Thyroid gland (tissue), 4 donors: Measurements from ENCODE around the gene MAPK10.

ENCODE experiments used
- POLR2A ChIP-seq, 2 donors: fragments of 450-650 bp; IDR thresholded peaks; one replicate each; pipeline ENCODE4 v1.6.1; 2017; ENCODE audit warnings: antibody characterized with exemption in 2 of 2, mild to moderate bottlenecking in 2 of 2, moderate library complexity in 1 of 2
- TF ChIP-seq, protein P1 (sequence below), 6 experiments: fragments of 200-600 bp in 3 of 6; fragments of 450-650 bp in 3 of 6; sonication (generic) in 3 of 6; IDR thresholded peaks; one replicate each; pipeline ENCODE4 v1.5.1; 2016 to 2019; ENCODE audit warnings: antibody characterized with exemption in 6 of 6, mild to moderate bottlenecking in 2 of 6, inconsistent platforms in 1 of 6, moderate library complexity in 1 of 6

GRCh38 chr4:86101841-86102240 is 258.0 kb downstream of the MAPK10 start:
- TF ChIP-seq, protein P1, sequence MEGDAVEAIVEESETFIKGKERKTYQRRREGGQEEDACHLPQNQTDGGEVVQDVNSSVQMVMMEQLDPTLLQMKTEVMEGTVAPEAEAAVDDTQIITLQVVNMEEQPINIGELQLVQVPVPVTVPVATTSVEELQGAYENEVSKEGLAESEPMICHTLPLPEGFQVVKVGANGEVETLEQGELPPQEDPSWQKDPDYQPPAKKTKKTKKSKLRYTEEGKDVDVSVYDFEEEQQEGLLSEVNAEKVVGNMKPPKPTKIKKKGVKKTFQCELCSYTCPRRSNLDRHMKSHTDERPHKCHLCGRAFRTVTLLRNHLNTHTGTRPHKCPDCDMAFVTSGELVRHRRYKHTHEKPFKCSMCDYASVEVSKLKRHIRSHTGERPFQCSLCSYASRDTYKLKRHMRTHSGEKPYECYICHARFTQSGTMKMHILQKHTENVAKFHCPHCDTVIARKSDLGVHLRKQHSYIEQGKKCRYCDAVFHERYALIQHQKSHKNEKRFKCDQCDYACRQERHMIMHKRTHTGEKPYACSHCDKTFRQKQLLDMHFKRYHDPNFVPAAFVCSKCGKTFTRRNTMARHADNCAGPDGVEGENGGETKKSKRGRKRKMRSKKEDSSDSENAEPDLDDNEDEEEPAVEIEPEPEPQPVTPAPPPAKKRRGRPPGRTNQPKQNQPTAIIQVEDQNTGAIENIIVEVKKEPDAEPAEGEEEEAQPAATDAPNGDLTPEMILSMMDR (IDR thresholded peaks at IDR 0.05): no peak
- no peak for TF ChIP-seq POLR2A (IDR thresholded peaks at IDR 0.05)
